22Rv1 (cell line): ENCODE data around the gene SLIT3.

Experiments
- CTCF ChIP-seq: fragments of 450-650 bp; IDR thresholded peaks from 2 replicates; pipeline ENCODE4 v1.5.1; 2017; ENCODE audit warnings: mild to moderate bottlenecking
- ZFX ChIP-seq: fragments of 450-650 bp; IDR thresholded peaks from 2 replicates; pipeline ENCODE4 v1.6.1; 2017; ENCODE audit warnings: antibody characterized with exemption, borderline replicate concordance

DNA sequence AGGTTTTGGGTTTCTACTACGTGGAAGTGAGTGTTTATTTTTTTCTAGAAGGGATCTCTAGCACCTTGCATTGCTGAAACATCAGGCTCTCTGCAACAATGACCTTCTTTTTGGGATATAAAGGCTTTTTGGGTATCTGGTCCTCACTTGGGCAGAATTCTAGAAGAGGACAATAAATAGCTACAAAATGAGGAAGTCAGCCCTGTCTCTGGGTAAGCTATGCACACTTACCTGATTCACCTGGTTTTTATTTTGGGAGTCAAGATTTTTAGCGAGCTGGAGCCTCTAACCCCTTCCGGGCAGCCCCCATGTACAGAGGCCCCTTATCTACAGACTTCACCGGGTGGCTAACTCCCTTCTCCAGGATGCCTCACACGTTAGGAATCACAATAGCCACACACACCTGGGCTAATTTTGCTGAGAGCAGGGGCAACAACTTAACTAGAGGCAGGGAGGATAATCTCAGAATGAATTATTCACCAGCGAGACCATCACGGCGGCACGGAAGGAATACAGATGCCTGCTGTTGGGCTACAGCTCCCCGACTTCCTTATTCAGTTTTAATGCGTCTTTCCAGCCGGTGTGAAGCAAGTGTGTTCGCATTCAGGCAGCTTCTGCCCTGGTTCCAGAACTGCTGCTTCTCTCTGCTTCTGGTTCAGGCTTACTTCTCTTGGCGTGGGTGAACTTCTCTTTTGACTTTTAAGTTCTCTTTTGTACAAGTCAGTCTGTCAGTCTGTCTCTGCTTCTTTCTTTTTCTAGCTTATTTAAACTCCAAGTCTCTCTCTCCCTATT lies 380.7 kb downstream of the SLIT3 start:
- TF ChIP-seq CTCF (no peak), ZFX (no peak)
